Measurements from ENCODE around the gene MMADHC.

Gene MMADHC

DNA sequence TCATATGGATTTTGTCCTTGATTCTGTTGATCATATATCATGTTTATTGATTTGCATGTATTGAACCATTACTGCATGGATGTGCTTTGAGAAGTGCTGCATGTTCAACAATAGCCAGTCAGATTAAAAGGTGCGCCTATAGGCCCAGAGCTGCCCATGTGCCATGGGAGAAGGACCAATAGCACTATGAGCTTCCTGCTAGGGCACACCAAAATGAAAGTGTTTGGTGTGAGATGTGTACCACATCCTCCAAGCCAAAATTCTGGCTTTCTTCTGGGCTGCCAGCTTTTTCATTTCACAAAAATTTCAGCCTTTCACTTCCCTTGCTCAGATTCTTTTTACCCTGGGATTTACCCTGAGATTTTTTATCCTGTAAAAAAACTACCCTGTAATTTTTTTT is 34.8 kb upstream of the MMADHC start:
- TF ChIP-seq, protein P1, sequence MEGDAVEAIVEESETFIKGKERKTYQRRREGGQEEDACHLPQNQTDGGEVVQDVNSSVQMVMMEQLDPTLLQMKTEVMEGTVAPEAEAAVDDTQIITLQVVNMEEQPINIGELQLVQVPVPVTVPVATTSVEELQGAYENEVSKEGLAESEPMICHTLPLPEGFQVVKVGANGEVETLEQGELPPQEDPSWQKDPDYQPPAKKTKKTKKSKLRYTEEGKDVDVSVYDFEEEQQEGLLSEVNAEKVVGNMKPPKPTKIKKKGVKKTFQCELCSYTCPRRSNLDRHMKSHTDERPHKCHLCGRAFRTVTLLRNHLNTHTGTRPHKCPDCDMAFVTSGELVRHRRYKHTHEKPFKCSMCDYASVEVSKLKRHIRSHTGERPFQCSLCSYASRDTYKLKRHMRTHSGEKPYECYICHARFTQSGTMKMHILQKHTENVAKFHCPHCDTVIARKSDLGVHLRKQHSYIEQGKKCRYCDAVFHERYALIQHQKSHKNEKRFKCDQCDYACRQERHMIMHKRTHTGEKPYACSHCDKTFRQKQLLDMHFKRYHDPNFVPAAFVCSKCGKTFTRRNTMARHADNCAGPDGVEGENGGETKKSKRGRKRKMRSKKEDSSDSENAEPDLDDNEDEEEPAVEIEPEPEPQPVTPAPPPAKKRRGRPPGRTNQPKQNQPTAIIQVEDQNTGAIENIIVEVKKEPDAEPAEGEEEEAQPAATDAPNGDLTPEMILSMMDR (IDR thresholded peaks at IDR 0.05; ENCODE audit: insufficient read depth, missing control alignments) = no peak
- FAIRE-seq (no peak), DNase-seq (ENCODE audit: insufficient read length, low spot score) (no peak)

DNA sequence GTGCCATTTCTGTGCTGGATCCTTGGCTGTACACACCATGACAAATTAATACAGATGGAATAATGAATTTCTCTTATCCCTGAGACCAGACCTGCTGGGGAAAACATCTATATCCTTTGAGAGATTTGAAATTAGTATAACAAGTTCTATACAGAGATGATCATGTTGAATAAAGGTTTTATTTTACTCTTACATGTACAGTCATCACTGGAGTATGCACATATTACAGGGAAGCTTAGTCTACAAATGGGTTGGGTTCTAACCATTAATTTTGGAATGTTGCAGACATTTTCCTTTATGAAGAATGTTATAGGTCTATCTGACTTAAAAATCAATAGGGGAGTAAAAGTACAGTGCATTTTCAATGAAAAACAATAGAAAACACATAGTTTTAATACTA is 29.9 kb upstream of the MMADHC start:
- DNase-seq (ENCODE audit: insufficient read length, low spot score) (no peak), FAIRE-seq (no peak)
- TF ChIP-seq, protein P1 (IDR thresholded peaks at IDR 0.05; ENCODE audit: insufficient read depth, missing control alignments) = no peak

DNA sequence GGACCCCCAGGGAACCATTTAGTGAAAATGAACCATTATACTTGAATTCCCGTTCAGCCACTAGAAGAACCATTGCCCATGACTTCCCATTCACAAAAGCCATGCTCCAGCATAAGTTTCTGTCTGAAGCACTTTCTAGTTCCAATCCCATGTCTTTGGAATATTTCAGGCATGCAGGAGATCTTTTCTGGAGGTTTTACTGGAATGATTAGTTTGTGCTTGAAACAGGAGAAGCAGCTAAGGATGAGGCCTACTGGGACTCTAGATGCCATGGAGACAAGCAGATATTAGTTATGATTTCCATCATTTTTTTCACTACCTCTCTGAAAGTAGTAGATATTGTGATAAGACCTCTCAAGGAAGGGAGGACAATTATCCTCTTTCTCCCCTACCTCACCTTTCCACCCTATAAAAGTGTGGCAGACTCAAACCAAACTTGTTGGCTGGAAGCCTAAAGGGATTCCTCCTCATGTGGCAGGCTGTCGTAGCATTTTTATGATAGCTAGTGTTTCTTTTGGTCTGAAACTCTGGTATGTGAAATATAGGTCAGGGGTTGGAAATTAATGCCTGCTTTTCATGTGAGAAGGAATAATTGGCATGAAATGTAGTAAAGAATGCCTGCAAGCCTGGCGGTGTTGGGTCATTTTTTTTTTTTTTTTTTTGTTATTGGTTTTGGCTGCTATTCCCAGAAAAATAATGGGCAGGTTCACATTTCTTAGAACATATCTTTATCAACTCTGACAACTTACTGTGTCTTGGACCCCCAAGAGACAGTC is 29.3 kb upstream of the MMADHC start:
- TF ChIP-seq, protein P1 (IDR thresholded peaks at IDR 0.05; ENCODE audit: insufficient read depth, missing control alignments) = no peak
- DNase-seq (ENCODE audit: insufficient read length, low spot score) (no peak), FAIRE-seq (no peak)

DNA sequence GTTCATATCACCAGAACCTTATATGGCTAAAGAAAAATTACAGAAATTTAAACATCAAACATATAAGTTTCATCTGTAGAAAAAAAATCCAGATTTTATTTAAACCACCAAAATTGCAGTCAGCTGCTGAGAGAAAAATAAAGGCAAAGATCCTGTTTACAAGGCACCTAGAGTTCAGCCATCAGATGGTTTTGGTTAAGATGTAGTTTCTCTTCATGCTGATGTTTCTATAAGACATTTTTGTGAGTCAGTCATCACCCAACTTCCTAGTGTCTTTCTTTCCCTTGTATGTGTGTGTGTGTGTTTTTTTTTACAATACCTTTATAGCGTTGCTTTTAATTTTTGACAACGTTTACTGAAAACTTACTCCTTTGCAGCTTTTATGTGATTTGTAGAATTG is 26.1 kb upstream of the MMADHC start:
- TF ChIP-seq, protein P1 (IDR thresholded peaks at IDR 0.05; ENCODE audit: insufficient read depth, missing control alignments) = no peak
- FAIRE-seq = no peak
- no peak for DNase-seq (ENCODE audit: insufficient read length, low spot score)

DNA sequence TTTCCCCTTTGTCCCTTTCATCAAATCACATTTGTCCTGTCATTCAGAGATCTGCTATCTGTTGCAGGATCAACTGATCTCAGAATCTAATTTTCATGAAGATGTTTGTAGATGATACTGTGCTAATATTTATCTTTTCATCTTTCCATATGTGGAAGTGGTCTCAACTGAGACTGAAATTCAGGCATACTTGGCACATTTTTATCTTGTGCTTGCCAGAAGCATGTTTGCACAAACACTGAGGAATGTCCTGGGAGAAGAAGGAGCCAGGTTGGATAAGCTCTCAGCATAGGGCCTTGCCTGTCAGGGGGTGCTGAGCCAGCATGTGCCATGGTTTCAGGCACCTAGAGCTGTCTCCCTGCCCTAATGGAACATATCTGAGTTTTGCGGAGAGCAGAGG is 24.5 kb upstream of the MMADHC start:
- DNase-seq (ENCODE audit: insufficient read length, low spot score) = no peak
- TF ChIP-seq, protein P1 (IDR thresholded peaks at IDR 0.05; ENCODE audit: insufficient read depth, missing control alignments) = no peak
- no peak for FAIRE-seq

DNA sequence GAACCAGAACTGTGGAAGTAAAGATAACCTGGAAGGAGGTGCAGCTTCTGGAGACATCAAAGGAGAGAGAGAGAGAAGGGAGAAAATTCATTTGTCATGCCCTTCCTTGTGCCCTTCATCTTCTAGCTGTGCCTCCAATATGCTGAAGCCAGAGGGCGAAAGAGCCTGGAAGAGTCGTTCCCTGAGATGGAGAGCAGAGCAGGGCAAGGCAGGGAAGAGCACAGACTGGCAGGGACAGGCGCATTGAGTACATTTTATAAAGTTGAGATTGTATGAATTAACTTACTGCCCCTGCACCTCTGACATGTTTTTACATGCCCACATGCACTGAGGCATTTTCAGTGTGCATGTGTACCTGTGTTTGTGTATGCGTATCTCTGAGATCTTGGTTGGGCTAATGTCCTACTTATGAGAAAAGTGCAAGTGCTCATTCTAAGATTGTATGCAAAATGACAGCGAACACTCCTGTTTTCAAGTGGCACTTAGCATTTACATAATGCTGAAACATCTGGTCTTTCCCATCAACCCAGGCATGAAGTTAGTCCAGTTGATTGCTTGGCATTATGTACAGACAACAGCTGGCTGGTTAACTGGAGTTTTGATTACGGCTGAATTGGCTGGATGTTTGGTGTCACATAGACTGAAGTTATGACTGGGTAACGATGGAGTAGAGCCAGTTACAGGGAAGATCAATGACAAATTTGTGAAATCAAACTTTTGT is 23.7 kb upstream of the MMADHC start:
- DNase-seq (ENCODE audit: insufficient read length, low spot score) (no peak), FAIRE-seq (no peak)
- TF ChIP-seq, protein P1 (IDR thresholded peaks at IDR 0.05; ENCODE audit: insufficient read depth, missing control alignments) = no peak
